Measurements from ENCODE around the gene TSPAN1.

TSPAN1 gene

DNA sequence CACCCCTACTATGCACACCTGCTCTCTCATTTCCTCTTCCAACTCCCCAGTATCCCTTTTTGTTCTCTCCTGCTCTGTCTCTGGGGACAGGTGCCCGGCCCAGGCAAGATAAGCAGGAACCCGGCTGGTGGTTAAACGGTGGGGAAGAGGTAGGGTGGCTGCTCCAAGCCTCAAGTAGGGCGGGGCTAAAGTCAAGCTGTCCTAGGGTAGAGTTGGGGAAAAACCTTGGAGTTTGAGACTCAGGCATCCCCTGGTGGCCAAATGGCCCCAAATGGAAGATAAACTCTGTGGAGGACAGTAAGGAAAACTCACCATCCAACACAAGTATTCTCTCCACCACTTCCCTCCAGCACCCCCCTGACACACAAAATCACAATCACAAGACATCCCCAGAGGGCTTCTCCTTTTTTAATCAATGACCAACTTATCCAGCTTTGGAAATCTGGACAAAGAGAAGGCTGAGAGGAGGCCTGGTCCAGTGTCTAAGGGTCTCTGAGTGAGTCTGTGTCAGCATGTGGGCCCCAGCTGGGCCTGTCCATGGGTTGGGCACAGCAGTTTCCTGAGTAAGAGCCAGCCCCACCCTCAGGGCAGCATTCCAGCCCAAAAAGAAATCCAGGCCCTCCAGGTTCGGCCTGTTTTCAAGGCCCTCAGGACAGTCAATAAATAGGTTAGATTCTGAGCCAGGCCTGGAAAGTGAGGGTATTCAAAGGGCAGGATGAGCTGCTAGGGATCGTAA, 13.6 kb downstream of the TSPAN1 start:
- no peak for DNase-seq

DNA sequence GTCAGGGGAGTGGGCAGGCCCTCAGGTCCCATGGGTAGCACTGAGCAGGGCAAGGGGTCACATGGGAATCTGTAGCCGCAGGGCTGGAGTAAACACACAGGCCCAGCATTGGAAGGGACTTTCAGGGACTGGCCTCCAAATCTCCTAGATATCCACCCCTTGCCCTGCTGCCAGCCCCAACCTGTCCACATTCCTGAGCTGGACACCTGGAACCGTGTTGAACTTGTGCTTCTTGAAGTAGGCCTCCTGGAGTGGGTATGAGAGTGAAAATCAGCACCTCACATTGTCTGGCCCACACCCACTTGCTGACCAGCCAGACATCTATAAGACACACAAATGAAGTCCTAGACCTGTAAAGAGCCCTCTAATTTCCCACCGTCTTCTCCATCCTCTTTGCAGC, 15.7 kb downstream of the TSPAN1 start:
- DNase-seq: no peak

DNA sequence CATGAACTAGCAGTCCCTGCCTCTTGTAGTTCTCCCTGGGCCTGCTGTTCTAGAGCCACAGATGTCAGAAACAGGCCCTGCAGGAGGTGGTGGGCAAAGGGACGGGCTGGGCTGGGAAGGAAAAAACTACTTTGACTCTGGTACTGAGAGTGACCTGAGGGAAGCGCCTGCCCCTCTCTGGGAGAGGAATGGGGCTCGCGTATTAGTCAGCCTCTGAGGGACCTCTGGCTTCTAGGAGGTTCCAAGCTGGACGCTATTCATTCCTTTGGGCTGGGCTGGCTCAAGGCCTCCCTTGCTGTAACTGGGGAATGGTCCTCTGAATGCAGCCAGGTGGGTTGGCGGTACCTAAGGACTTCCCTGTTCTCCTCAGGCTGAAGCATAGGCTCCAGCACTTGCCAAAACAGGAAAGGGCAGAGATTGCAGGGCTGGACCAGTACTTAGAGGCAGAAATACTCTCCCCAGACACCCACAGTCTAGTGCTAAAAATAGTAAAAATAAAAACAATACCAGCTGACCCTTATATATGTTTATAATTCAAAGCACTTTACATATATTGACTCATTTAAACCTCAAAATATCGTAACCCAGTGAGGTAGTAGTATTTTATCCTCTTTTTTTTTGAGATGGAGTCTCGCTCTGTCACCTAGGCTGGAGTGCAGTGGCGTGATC, 16.3 kb downstream of the TSPAN1 start:
- no peak for DNase-seq

DNA sequence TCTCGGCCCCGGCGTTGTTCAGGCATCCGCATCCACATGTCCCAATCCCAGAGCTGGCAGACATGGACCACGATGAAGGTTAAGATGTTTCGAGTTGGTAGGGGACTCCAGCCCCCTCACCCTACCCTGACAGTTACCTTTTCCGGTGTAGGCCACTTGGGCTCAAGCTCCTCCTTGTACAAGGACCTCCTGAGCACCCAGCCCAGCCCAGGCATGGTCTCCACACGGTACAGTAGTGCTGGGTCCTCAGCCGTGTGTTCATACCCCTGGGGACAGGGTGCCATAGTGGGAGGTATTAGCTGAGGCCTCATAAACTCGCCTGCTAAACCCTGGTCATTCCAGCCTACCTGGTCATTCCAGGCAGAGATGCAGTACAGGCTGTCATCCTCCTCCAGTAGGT, 17.3 kb downstream of the TSPAN1 start:
- DNase-seq: no peak

DNA sequence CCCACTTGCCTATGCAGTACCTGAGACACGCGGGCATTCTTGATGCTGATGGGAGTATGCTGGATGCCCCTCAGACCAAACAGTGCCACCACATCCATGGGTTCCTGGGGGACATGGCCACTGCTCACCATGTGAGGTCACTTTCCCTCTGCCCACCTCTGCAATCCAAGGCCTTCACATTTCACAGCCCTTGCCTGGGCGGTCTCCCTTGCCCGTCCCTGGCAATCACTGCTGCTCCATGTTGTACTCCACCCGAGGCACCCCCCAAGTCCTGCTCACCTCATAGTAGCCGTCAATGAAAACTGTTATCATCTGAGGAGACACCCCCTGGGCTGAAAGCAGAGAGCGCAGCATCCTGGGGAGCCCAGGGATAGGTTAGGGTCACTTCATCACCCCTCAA, 18.4 kb downstream of the TSPAN1 start:
- no peak for DNase-seq

DNA sequence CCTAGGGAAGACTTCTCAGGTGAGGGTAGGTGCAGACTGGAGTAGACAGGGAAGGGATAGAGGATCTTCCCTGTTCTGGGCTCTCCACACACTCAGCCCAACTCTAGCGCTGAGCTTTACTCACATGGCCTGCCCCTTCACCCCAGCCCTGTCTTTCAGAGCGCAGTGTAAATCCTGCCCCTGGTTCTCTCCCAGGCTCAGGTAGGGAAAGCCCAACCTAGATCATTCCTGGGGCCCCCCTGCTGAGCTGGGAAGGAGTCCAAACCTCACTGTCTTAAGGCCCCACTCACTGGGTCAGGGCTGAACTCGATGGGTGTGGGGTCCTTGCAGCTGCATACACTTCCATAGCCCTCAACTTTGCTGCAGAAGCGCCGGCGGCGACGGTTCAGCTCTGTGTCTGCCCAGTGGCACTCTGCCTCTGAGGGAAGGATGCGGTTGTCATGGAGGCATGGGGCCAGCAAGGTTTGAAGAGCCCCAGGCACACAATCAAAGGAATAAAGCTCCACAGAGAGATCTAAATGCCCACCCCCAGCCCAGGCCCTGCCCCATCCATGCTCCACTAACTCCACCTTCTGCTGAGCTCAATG, 19.2 kb downstream of the TSPAN1 start:
- DNase-seq: no peak

DNA sequence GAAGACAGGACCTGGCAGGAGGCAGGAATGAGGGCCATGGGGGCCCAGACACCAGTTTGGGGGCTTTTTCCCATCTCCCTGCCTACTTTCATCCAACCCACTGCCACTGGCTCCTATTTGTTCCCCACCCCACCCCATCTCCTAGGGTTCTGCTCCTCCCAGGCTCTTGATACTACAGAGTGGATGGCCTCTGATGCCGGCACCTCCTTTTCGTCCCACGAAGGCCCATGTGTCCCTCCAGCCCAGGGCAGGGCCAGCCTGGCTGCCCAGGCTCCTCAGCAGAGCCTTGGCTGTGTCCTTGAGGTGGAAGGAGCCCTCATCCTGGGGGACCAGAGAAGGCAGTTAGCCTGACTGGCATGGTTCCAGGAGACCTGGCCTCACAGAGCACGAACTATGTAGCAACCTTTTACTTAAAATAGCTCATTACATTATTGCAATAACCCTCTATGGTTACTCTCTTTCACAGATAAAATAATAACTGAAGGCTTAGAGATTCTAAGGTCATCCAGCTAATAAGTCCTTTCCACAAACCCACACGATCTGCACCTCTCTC, 19.8 kb downstream of the TSPAN1 start:
- DNase-seq: no peak

DNA sequence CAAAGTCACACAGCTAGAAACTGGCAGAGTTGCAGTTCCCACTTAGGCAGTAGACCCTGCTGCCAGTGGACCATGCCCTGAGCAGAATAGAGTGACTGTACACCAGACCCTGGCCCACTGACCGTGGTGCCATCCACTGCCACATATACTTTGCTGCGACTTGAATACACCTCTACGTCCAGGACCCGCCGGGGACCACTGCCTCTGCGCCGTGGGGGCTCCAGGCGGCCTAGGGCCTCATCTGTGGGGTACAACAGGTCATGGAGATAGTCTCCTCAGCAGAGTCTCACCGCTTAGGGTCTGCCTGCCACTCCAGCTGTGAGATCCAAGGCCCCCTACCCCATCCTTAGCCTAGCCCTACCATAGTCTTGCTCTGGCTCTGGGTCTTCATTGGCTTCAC, 21.7 kb downstream of the TSPAN1 start:
- no peak for DNase-seq

DNA sequence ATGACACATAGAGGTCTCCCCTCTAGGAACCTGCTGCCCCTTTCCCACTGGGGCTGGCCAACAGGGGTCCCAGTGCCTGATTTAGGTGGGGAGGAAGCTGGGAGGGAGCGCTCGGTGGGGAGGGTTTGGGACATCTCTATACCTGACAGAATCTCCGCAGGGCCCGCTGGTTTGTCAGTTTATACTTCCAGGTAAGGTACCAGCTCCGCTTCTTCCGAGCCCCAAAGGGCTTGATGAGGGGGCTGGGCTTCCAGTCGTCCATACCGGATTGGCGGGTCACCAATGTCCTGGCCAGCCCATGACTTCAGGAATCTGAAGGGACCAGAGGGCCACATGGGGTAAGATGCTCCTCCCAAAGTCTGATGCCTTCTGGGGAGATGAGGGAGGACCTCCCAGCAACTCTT, 22.7 kb downstream of the TSPAN1 start:
- DNase-seq: no peak

DNA sequence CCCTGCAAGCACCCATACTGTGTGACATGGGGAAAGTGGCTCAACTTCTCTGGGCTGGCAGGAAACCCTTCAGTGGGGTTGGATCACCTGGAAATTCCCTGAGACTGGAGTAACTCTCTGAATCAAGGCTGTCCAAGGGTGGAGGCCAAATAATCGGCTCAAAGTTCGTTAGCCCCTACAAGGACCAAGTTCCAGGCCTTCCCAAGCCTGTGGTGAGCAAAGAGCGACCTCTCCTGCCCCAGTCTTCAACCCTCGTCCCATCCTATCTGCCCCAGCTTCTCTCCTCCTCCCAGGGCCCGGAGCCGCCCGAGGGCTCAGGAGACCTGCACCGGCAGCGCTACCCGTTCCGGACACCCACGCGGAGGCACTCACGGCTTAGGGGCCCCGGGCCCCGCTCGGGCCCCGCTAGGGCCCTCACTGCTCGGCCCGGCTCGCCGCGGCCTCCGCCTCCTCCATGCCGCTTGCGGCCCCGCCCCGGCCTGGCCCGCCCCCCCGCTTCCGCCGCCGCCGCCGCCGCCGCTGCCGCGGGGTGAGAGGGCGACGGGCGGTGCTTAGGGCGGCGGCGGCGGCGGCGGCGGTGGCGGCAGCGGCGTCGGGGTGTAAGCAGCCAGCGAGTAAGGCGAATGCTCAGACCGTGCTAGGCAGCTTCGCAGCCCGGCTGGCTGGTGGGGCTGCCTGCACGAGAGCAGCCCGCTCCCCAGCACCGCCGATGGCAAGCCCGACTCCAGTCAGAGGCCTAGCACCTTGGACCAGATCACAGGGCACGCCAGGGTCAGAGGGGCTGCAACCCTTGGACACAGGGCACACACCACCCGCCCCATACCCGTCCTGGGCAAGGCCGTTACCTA, 23.3 kb downstream of the TSPAN1 start, which contains the start of gene POMGNT1:
Gene POMGNT1 (minus strand): TSS at position 471 of the 848 bp plus-strand sequence. CDS start 613 bp downstream, outside the sequence.
- peak; percentile 77 for DNase-seq

DNA sequence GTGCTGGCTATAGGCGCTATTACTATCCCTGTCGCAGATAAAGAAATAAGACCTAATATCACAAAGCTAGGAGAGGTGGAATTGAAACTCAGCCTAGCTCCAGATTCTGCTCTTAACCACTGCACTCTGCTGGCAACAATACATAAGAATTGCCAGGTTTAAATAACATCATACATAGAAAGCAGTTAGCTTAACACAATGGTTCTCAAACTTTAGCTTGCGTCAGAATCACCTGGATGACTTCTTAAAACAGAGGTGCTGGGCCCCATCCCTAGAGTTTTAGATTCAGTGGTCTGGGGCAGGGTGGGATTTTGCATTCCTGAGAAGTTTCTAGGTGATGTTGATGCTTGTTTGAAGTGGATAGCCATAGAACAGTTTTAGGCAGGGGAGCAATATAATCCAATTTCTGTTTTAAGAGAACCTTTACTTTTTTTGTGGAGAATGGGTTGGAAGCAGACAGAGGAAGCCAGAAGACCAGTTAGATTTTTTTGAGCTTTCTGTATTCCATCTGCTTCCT, 24.4 kb downstream of the TSPAN1 start:
- DNase-seq: no peak

DNA sequence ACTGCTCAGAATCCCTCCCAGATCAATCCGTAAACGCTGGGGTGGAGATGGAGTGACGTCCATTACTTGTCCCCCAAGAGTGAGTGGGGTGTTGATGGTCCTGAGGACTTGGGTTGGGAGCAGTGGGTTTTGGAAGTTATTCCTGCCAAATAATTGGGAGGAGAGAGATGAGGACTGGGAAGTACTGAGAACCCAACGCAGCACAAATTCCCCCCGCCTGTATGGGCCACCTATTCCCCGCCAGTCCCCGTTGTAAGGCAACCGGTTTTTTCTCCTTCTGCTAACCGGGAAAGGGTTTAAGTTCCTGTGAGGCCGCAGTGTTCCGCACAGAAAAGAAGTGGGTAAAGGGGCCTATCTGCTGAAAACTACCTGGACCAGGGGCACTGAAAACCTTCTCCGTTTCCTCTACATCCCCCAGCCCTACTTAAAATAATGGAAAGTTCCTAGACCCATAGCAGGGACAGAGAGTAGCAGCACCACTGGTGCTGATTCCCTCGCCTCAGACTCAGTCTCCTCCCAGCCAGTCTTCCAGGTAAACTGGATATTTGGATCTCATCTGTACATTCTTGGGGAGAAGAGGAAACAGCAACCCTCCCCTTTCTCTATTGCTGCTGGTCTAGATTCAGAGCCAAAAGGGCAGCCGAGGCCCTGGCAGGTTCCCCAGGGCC, 29.0 kb downstream of the TSPAN1 start:
- DNase-seq: no peak

DNA sequence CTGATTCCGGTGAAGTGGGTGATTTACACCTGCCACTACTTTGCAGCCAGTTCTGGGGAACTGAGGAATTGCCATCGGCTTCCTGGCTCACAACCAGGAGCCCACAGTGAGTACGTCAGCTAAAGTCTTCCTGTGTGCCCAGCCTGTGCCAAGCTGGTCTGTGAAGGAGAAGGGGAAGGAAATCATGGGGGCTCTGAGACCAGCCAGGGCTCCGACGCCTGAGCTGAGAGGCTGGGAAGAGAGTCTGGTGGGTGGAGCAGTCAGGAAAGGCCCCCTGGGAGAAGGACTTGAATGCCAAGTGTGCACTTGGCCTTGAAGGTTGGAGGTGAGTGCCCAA, 29.5 kb downstream of the TSPAN1 start:
- no peak for DNase-seq

DNA sequence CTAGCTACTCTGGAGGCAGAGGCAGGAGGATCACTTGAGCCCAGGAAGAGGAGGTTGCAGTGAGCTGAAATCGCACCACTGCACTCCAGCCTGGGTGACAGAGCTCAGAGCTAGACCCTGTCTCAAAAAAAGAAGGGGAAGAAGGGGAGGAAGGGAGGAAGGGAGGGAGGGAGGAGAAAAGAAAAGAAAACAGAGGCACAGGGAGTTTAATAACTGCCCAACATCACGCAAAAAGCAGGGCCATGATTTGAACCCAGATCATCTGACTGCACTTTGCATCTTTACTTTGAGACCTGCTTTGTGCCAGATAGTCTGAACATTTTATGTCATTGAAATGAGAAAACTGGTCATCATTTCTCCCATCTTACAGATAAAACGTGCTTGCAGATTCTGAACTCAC, 30.3 kb downstream of the TSPAN1 start:
- DNase-seq: no peak

DNA sequence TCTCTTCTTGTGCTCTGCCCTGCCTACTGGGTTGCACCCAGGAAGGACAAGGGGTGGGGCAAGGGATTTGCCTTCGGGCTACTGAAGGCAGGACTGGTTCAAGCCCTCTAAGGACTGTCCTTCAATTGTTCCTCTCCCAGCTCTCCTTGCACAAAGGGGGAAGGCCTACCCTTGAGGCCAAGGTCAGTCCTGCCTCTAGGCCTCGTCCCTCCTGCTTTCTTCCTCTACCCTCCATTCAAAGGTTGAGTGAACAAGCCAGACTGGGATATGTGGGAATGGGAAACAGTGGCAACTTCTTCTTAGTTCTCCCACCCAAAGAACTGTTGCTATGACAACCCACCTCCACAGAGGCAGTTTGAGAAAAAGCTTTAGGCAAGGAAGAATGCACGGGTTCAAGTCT, 30.9 kb downstream of the TSPAN1 start:
- DNase-seq: no peak

DNA sequence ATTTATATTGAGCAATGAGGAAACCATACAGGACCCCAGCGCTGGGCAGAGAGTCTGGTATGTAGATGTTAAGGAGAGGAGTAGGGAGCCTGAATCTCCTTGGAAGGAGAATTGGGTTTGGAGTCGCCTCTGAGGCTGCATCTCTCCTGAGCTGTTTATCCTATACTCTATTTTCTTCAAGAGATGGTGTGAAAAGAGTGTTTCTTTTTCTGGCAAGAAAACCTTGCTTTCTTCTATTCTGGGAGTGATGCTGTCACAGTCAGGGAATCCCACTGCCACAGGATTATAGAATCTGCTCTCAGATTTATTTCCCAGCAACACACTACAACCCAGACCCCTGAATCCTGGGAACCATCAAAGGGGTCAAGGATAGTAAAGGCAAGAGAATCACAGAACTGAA, 31.5 kb downstream of the TSPAN1 start:
- DNase-seq: no peak

DNA sequence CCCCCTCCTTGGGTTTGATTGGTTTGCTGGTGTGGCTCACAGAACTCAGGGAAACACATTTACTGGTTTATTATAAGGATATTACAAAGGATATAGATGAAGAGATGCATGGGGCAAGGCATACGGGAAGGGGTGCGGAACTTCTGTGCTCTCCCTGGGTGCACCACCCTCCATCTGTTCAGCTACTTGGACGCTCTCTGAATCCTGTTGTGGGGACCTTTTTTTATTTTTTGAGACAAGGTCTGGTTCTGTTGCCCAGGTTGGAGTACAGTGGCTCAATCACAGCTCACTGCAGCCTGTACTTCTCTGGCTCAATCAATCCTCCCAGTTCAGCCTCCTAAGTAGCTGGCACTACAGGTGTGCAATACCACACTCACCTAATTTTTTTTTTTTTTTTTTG, 35.7 kb downstream of the TSPAN1 start:
- DNase-seq: no peak

DNA sequence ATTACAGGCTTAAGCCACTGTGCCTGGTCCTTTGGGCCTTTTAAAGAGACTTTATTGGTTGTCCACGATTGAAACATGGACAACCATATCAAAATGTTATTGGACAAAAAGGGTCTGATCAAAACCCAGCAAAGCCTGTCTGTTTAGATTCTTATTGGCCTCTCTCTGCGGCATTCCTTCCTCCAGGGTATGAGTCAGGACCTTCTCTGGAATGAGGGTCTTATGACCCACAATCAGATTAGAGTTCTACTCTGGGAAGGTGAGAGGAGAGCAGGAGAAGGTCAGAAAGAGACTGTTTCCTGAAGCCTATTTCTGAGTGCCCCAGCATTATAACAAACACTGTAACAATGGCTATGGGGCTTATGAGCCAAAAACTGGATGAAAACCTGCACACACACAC, 36.2 kb downstream of the TSPAN1 start:
- no peak for DNase-seq

DNA sequence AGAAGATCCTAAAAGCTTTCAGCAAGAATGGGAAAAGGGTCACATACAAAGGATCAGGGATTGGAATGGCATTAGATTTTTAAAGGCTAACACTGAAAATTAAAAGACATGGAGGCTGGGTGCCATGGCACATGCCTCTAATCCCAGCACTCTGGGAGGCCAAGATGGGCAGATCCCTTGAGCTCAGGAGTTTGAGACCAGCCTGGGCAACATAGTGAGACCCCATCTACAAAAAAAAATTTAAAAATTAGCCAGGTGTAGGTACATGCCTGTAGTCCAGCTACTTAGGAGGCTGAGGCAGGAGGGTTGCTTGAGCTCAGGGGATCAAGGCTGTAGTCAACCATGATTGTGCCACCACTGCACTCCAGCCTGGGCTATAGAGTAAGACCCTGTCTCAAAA, 40.6 kb downstream of the TSPAN1 start:
- DNase-seq: no peak

DNA sequence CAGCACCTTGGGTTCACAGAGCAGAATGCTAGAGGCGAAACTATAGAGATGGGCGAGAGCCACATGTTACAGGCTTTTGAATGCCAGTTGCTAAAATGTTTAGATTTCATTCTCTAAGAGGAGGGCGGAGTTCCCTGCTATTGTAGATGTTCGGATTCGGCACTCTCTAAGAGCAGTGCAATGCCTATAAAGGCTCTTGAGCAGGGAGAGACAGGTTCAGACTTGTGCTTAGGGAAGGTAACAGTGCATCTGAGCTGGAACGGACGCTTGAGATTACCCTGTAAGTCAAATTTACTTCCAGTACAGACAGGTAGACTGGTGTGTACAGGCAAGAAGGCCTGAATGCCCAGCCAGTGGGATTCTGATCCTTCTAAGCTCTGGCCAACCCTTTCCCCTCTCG, 43.6 kb downstream of the TSPAN1 start:
- no peak for DNase-seq

DNA sequence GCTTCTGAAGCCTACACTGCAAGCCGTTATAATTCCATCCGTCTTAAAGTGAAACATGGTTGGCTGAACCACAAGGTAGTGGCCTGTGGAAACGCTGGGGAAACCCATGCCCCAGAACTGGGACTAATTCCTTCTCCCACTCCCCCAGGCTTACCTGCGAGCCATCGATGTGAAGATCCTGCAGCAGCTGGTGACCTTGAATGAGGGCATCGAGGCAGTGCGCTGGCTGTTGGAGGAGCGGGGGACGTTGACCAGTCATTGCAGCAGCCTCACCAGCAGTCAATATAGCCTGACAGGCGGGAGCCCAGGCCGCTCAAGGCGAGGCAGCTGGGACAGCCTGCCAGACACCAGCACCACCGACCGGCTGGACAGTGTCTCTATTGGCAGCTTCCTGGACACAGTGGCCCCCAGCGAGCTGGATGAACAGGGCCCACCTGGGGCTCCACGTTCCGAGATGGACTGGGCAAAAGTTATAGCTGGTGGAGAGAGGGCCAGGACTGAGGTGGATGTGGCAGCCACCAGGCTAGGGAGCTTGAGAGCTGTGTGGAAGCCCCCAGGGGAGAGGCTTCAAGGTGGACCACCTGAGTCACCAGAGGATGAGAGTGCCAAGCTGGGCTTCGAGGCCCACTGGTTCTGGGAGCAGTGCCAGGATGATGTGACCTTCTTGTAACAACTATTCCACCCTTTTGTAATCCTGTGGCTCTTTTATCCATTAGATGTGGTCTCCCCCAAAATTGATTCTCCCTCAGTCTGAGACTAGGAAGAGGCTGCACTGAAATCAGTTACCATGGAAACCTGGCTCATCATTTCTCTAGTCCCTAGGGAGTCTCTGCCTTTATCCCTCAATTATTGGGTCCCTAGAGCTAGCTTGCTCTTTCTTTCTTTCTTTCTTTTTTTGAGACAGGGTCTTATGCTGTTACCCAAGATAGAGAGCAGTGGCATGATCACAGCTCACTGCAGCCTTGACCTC, 44.9 kb downstream of the TSPAN1 start:
- DNase-seq: no peak
